GM19452 (cell line): ENCODE measurements around the gene ITGB5.
"Not testable (repeated sequence)": the region's sequence is repeated elsewhere in the genome, so short reads cannot be mapped to it uniquely, and the experiment has no call there.

Source experiments
- ATAC-seq: cut with Tn5 transposase; IDR thresholded peaks from one replicate; pipeline ENCODE4 v1.9.1; 2021; ENCODE audit not compliant: unreplicated experiment

ITGB5 gene

GRCh38 chr3:124839896-124840295, 47.3 kb downstream of the ITGB5 start:
- ATAC-seq, result no peak

- ATAC-seq, result no peak
Measured at GRCh38 chr3:124838963-124839362, 48.2 kb downstream of the ITGB5 start.

GRCh38 chr3:124837730-124838186, 49.4 kb downstream of the ITGB5 start:
- no peak for ATAC-seq

- no peak for ATAC-seq
Measured at GRCh38 chr3:124837065-124837464, 50.1 kb downstream of the ITGB5 start.

- ATAC-seq, result no peak
Measured at GRCh38 chr3:124836448-124836847, 50.7 kb downstream of the ITGB5 start.

- peak; percentile 96 for ATAC-seq
Measured at GRCh38 chr3:124834723-124835718, 52.1 kb downstream of the ITGB5 start.

- ATAC-seq, result no peak
Measured at GRCh38 chr3:124833710-124834332, 53.3 kb downstream of the ITGB5 start.

GRCh38 chr3:124832782-124833709, 54.1 kb downstream of the ITGB5 start:
- no peak for ATAC-seq

- ATAC-seq, result no peak
Measured at GRCh38 chr3:124831628-124832199, 55.5 kb downstream of the ITGB5 start.

GRCh38 chr3:124829819-124830554, 57.2 kb downstream of the ITGB5 start:
- no peak for ATAC-seq

- no peak for ATAC-seq
Measured at GRCh38 chr3:124829178-124829818, 57.9 kb downstream of the ITGB5 start.

- ATAC-seq, result not testable (repeated sequence)
Measured at GRCh38 chr3:124827476-124828206, 59.5 kb downstream of the ITGB5 start.

- ATAC-seq, result no peak
Measured at GRCh38 chr3:124826703-124827102, 60.5 kb downstream of the ITGB5 start.

GRCh38 chr3:124824286-124824915, 62.8 kb downstream of the ITGB5 start:
- ATAC-seq, result no peak

GRCh38 chr3:124823648-124824047, 63.5 kb downstream of the ITGB5 start:
- no peak for ATAC-seq

- no peak for ATAC-seq
Measured at GRCh38 chr3:124823206-124823605, 64.0 kb downstream of the ITGB5 start.

GRCh38 chr3:124821356-124821755, 65.8 kb downstream of the ITGB5 start:
- ATAC-seq, result no peak

GRCh38 chr3:124818398-124819091, 68.6 kb downstream of the ITGB5 start:
- no peak for ATAC-seq
